ENCODE measurements around the gene UBE2J2.

UBE2J2 gene

GRCh38 chr1:1236945-1237873 is 36.4 kb downstream of the UBE2J2 start:
- H3K36me3 ChIP-seq (ENCODE audit: insufficient read depth, low read length), result peaks cover 21% of the 10 kb centered on the region; the same call in 1 of the 2 replicates
- no peaks in the 10 kb centered on the region for H4K20me1 ChIP-seq (ENCODE audit: insufficient read depth, low read length)
- no peak overlapping the region for H3K4me3 ChIP-seq (ENCODE audit: low read depth, low read length, poor library complexity, severe bottlenecking)
- no peaks in the 10 kb centered on the region for H3K9me2 ChIP-seq (ENCODE audit: low read depth, low read length)
- no peak overlapping the region for H2AFZ ChIP-seq (ENCODE audit: low read length)
- H3K27me3 ChIP-seq (ENCODE audit: insufficient read depth, low read length), result peaks cover 26% of the 10 kb centered on the region; the same call in 1 of the 2 replicates
- peaks cover 16% of the 10 kb centered on the region for H3K4me1 ChIP-seq (ENCODE audit: insufficient read depth, low read length, severe bottlenecking)
- no peaks in the 10 kb centered on the region for H3K79me2 ChIP-seq (ENCODE audit: insufficient read depth, low read length)
- TF ChIP-seq CTCF (IDR thresholded peaks at IDR 0.05; ENCODE audit: low read length), result no peak
- TF ChIP-seq EZH2 (IDR thresholded peaks at IDR 0.05; ENCODE audit: borderline replicate concordance, low read length), result no peak
- no peaks in the 10 kb centered on the region for H3K9me3 ChIP-seq (ENCODE audit: low read length)
- no peaks in the 10 kb centered on the region for H3F3A ChIP-seq (ENCODE audit: insufficient read depth, low read length)
- H3K27ac ChIP-seq (ENCODE audit: low read depth, low read length, poor library complexity, severe bottlenecking), result no peak overlapping the region
- no peak overlapping the region for H3K9ac ChIP-seq (ENCODE audit: low read length)
- H3K4me2 ChIP-seq (ENCODE audit: low read length), result no peak overlapping the region

- Histone ChIP-seq H2AFZ (ENCODE audit: low read length) (no peak overlapping the region), H3K36me3 (ENCODE audit: insufficient read depth, low read length) (peaks cover 21% of the 10 kb centered on the region; the same call in 1 of the 2 replicates), H3K4me2 (ENCODE audit: low read length) (no peak overlapping the region), H3K9me2 (ENCODE audit: low read depth, low read length) (no peaks in the 10 kb centered on the region), H3K4me3 (ENCODE audit: low read depth, low read length, poor library complexity, severe bottlenecking) (no peak overlapping the region), H3K27me3 (ENCODE audit: insufficient read depth, low read length) (peaks cover 18% of the 10 kb centered on the region; the same call in 1 of the 2 replicates), H4K20me1 (ENCODE audit: insufficient read depth, low read length) (no peaks in the 10 kb centered on the region), H3F3A (ENCODE audit: insufficient read depth, low read length) (no peaks in the 10 kb centered on the region), H3K9ac (ENCODE audit: low read length) (no peak overlapping the region), H3K79me2 (ENCODE audit: insufficient read depth, low read length) (peaks cover 2% of the 10 kb centered on the region), H3K4me1 (ENCODE audit: insufficient read depth, low read length, severe bottlenecking) (peaks cover 16% of the 10 kb centered on the region), H3K9me3 (ENCODE audit: low read length) (no peaks in the 10 kb centered on the region), H3K27ac (ENCODE audit: low read depth, low read length, poor library complexity, severe bottlenecking) (no peak overlapping the region)
- TF ChIP-seq CTCF (IDR thresholded peaks at IDR 0.05; ENCODE audit: low read length) (no peak), EZH2 (IDR thresholded peaks at IDR 0.05; ENCODE audit: borderline replicate concordance, low read length) (no peak)
These were observed 37.4 kb downstream of the UBE2J2 start for GRCh38 chr1:1236176-1236763.

- no peak overlapping the region for H3K9ac ChIP-seq (ENCODE audit: low read length)
- no peak overlapping the region for H3K4me3 ChIP-seq (ENCODE audit: low read depth, low read length, poor library complexity, severe bottlenecking)
- peaks cover 21% of the 10 kb centered on the region; the same call in 1 of the 2 replicates for H3K36me3 ChIP-seq (ENCODE audit: insufficient read depth, low read length)
- no peaks in the 10 kb centered on the region for H3F3A ChIP-seq (ENCODE audit: insufficient read depth, low read length)
- no peak overlapping the region for H3K27ac ChIP-seq (ENCODE audit: low read depth, low read length, poor library complexity, severe bottlenecking)
- no peaks in the 10 kb centered on the region for H3K9me2 ChIP-seq (ENCODE audit: low read depth, low read length)
- H3K79me2 ChIP-seq (ENCODE audit: insufficient read depth, low read length), result peaks cover 10% of the 10 kb centered on the region
- H3K27me3 ChIP-seq (ENCODE audit: insufficient read depth, low read length), result peaks cover 17% of the 10 kb centered on the region; the same call in 1 of the 2 replicates
- no peaks in the 10 kb centered on the region for H4K20me1 ChIP-seq (ENCODE audit: insufficient read depth, low read length)
- TF ChIP-seq CTCF (IDR thresholded peaks at IDR 0.05; ENCODE audit: low read length), result no peak
- no peak for TF ChIP-seq EZH2 (IDR thresholded peaks at IDR 0.05; ENCODE audit: borderline replicate concordance, low read length)
- H2AFZ ChIP-seq (ENCODE audit: low read length), result no peak overlapping the region
- H3K9me3 ChIP-seq (ENCODE audit: low read length), result no peaks in the 10 kb centered on the region
- no peak overlapping the region for H3K4me2 ChIP-seq (ENCODE audit: low read length)
- H3K4me1 ChIP-seq (ENCODE audit: insufficient read depth, low read length, severe bottlenecking), result peaks cover 23% of the 10 kb centered on the region
These were observed 38.5 kb downstream of the UBE2J2 start for GRCh38 chr1:1235016-1235744.
